ENCODE data around the gene CAMTA1. TPM values are rescaled to one million over a fixed set of nuclear protein-coding genes. Genes with fewer than 3 reads are reported as not detected.

The CAMTA1 gene
- total RNA-seq, 1 donor from 2014 or later = 38.1 TPM

- Histone ChIP-seq H3K9me3 (ENCODE audit: control insufficient read depth in 3 of 3, low read length in 3 of 3) (peaks cover 3 to 11% (median 4%) of the 10 kb centered on the region in 3 donors), H3K27me3 (ENCODE audit: control insufficient read depth in 3 of 3, insufficient read depth in 3 of 3, low read length in 3 of 3) (peaks cover 0 to 1% (median 0%) of the 10 kb centered on the region in 3 donors), H3K9ac (ENCODE audit: low read depth in 1 of 3, low read length in 3 of 3) (no peak overlapping the region), H3K36me3 (ENCODE audit: control insufficient read depth in 3 of 3, insufficient read depth in 3 of 3, low read length in 3 of 3) (no peaks in the 10 kb centered on the region), H3K27ac (ENCODE audit: low read depth, low read length) (no peak overlapping the region), H3K4me3 (ENCODE audit: low read length in 3 of 3) (no peak overlapping the region), H3K4me1 (ENCODE audit: control insufficient read depth in 3 of 3, insufficient read depth in 3 of 3, low read length in 3 of 3) (no peaks in the 10 kb centered on the region)
Observed at GRCh38 chr1:7268983-7269382, 483.7 kb downstream of the CAMTA1 start.

GRCh38 chr1:7269525-7269924, 484.3 kb downstream of the CAMTA1 start:
- H3K27ac ChIP-seq (ENCODE audit: low read depth, low read length) = no peak overlapping the region
- H3K36me3 ChIP-seq (ENCODE audit: control insufficient read depth in 3 of 3, insufficient read depth in 3 of 3, low read length in 3 of 3) = no peaks in the 10 kb centered on the region
- H3K27me3 ChIP-seq (ENCODE audit: control insufficient read depth in 3 of 3, insufficient read depth in 3 of 3, low read length in 3 of 3) = no peaks in the 10 kb centered on the region
- no peak overlapping the region for H3K9ac ChIP-seq (ENCODE audit: low read depth in 1 of 3, low read length in 3 of 3)
- no peak overlapping the region for H3K4me3 ChIP-seq (ENCODE audit: low read length in 3 of 3)
- peaks cover 3 to 11% (median 4%) of the 10 kb centered on the region in 3 donors for H3K9me3 ChIP-seq (ENCODE audit: control insufficient read depth in 3 of 3, low read length in 3 of 3)
- no peaks in the 10 kb centered on the region for H3K4me1 ChIP-seq (ENCODE audit: control insufficient read depth in 3 of 3, insufficient read depth in 3 of 3, low read length in 3 of 3)

- Histone ChIP-seq H3K27me3 (ENCODE audit: control insufficient read depth in 3 of 3, insufficient read depth in 3 of 3, low read length in 3 of 3) (no peaks in the 10 kb centered on the region), H3K4me3 (ENCODE audit: low read length in 3 of 3) (no peak overlapping the region), H3K36me3 (ENCODE audit: control insufficient read depth in 3 of 3, insufficient read depth in 3 of 3, low read length in 3 of 3) (no peaks in the 10 kb centered on the region), H3K4me1 (ENCODE audit: control insufficient read depth in 3 of 3, insufficient read depth in 3 of 3, low read length in 3 of 3) (no peaks in the 10 kb centered on the region), H3K9ac (ENCODE audit: low read depth in 1 of 3, low read length in 3 of 3) (no peak overlapping the region), H3K9me3 (ENCODE audit: control insufficient read depth in 3 of 3, low read length in 3 of 3) (peaks cover 0 to 5% (median under 1%) of the 10 kb centered on the region in 3 donors), H3K27ac (ENCODE audit: low read depth, low read length) (no peak overlapping the region)
Observed at GRCh38 chr1:7274256-7274655, 489.0 kb downstream of the CAMTA1 start.

GRCh38 chr1:7278045-7278444, 492.8 kb downstream of the CAMTA1 start:
- Histone ChIP-seq H3K36me3 (ENCODE audit: control insufficient read depth in 3 of 3, insufficient read depth in 3 of 3, low read length in 3 of 3) (no peaks in the 10 kb centered on the region), H3K9ac (ENCODE audit: low read depth in 1 of 3, low read length in 3 of 3) (no peak overlapping the region), H3K4me3 (ENCODE audit: low read length in 3 of 3) (no peak overlapping the region), H3K9me3 (ENCODE audit: control insufficient read depth in 3 of 3, low read length in 3 of 3) (no peaks in the 10 kb centered on the region), H3K4me1 (ENCODE audit: control insufficient read depth in 3 of 3, insufficient read depth in 3 of 3, low read length in 3 of 3) (peaks cover 3 to 16% (median 8%) of the 10 kb centered on the region in 3 donors), H3K27ac (ENCODE audit: low read depth, low read length) (no peak overlapping the region), H3K27me3 (ENCODE audit: control insufficient read depth in 3 of 3, insufficient read depth in 3 of 3, low read length in 3 of 3) (peaks cover 0 to 6% (median 0%) of the 10 kb centered on the region in 3 donors)

GRCh38 chr1:7278827-7279765, 493.8 kb downstream of the CAMTA1 start:
- H3K4me1 ChIP-seq (ENCODE audit: control insufficient read depth in 3 of 3, insufficient read depth in 3 of 3, low read length in 3 of 3) = peaks cover 3 to 16% (median 8%) of the 10 kb centered on the region in 3 donors
- no peaks in the 10 kb centered on the region for H3K36me3 ChIP-seq (ENCODE audit: control insufficient read depth in 3 of 3, insufficient read depth in 3 of 3, low read length in 3 of 3)
- no peak overlapping the region for H3K9ac ChIP-seq (ENCODE audit: low read depth in 1 of 3, low read length in 3 of 3)
- H3K27ac ChIP-seq (ENCODE audit: low read depth, low read length) = no peak overlapping the region
- H3K27me3 ChIP-seq (ENCODE audit: control insufficient read depth in 3 of 3, insufficient read depth in 3 of 3, low read length in 3 of 3) = peaks cover 0 to 6% (median 0%) of the 10 kb centered on the region in 3 donors
- H3K4me3 ChIP-seq (ENCODE audit: low read length in 3 of 3) = no peak overlapping the region
- no peaks in the 10 kb centered on the region for H3K9me3 ChIP-seq (ENCODE audit: control insufficient read depth in 3 of 3, low read length in 3 of 3)

- Histone ChIP-seq H3K36me3 (ENCODE audit: control insufficient read depth in 3 of 3, insufficient read depth in 3 of 3, low read length in 3 of 3) (no peaks in the 10 kb centered on the region), H3K27me3 (ENCODE audit: control insufficient read depth in 3 of 3, insufficient read depth in 3 of 3, low read length in 3 of 3) (peaks cover 0 to 10% (median 0%) of the 10 kb centered on the region in 3 donors), H3K27ac (ENCODE audit: low read depth, low read length) (no peak overlapping the region), H3K9ac (ENCODE audit: low read depth in 1 of 3, low read length in 3 of 3) (no peak overlapping the region), H3K4me1 (ENCODE audit: control insufficient read depth in 3 of 3, insufficient read depth in 3 of 3, low read length in 3 of 3) (peaks cover 3 to 16% (median 8%) of the 10 kb centered on the region in 3 donors), H3K4me3 (ENCODE audit: low read length in 3 of 3) (no peak overlapping the region), H3K9me3 (ENCODE audit: control insufficient read depth in 3 of 3, low read length in 3 of 3) (no peaks in the 10 kb centered on the region)
Observed at GRCh38 chr1:7279769-7280168, 494.5 kb downstream of the CAMTA1 start.

GRCh38 chr1:7280347-7280960, 495.2 kb downstream of the CAMTA1 start:
- no peaks in the 10 kb centered on the region for H3K36me3 ChIP-seq (ENCODE audit: control insufficient read depth in 3 of 3, insufficient read depth in 3 of 3, low read length in 3 of 3)

GRCh38 chr1:7281821-7282220, 496.6 kb downstream of the CAMTA1 start:
- peaks cover 3 to 16% (median 8%) of the 10 kb centered on the region in 3 donors for H3K4me1 ChIP-seq (ENCODE audit: control insufficient read depth in 3 of 3, insufficient read depth in 3 of 3, low read length in 3 of 3)
- H3K27me3 ChIP-seq (ENCODE audit: control insufficient read depth in 3 of 3, insufficient read depth in 3 of 3, low read length in 3 of 3) = peaks cover 0 to 17% (median 0%) of the 10 kb centered on the region in 3 donors
- no peaks in the 10 kb centered on the region for H3K36me3 ChIP-seq (ENCODE audit: control insufficient read depth in 3 of 3, insufficient read depth in 3 of 3, low read length in 3 of 3)
- no peaks in the 10 kb centered on the region for H3K9me3 ChIP-seq (ENCODE audit: control insufficient read depth in 3 of 3, low read length in 3 of 3)
- no peak overlapping the region for H3K4me3 ChIP-seq (ENCODE audit: low read length in 3 of 3)
- H3K9ac ChIP-seq (ENCODE audit: low read depth in 1 of 3, low read length in 3 of 3) = no peak overlapping the region
- no peak overlapping the region for H3K27ac ChIP-seq (ENCODE audit: low read depth, low read length)

More at GRCh38 chr1:7280347-7280960, 495.2 kb downstream of the CAMTA1 start:
- Histone ChIP-seq H3K27me3 (ENCODE audit: control insufficient read depth in 3 of 3, insufficient read depth in 3 of 3, low read length in 3 of 3) (peaks cover 0 to 12% (median 0%) of the 10 kb centered on the region in 3 donors), H3K27ac (ENCODE audit: low read depth, low read length) (no peak overlapping the region), H3K9me3 (ENCODE audit: control insufficient read depth in 3 of 3, low read length in 3 of 3) (no peaks in the 10 kb centered on the region), H3K9ac (ENCODE audit: low read depth in 1 of 3, low read length in 3 of 3) (no peak overlapping the region), H3K4me3 (ENCODE audit: low read length in 3 of 3) (no peak overlapping the region), H3K4me1 (ENCODE audit: control insufficient read depth in 3 of 3, insufficient read depth in 3 of 3, low read length in 3 of 3) (peaks cover 3 to 16% (median 8%) of the 10 kb centered on the region in 3 donors)

GRCh38 chr1:7284839-7285435, 499.7 kb downstream of the CAMTA1 start:
- no peak overlapping the region for H3K9ac ChIP-seq (ENCODE audit: low read depth in 1 of 3, low read length in 3 of 3)
- H3K9me3 ChIP-seq (ENCODE audit: control insufficient read depth in 3 of 3, low read length in 3 of 3) = no peaks in the 10 kb centered on the region
- no peak overlapping the region for H3K4me3 ChIP-seq (ENCODE audit: low read length in 3 of 3)
- no peak overlapping the region for H3K27ac ChIP-seq (ENCODE audit: low read depth, low read length)
- peaks cover 0 to 15% (median 0%) of the 10 kb centered on the region in 3 donors for H3K27me3 ChIP-seq (ENCODE audit: control insufficient read depth in 3 of 3, insufficient read depth in 3 of 3, low read length in 3 of 3)
- peaks cover 3 to 13% (median 5%) of the 10 kb centered on the region in 3 donors for H3K4me1 ChIP-seq (ENCODE audit: control insufficient read depth in 3 of 3, insufficient read depth in 3 of 3, low read length in 3 of 3)
- H3K36me3 ChIP-seq (ENCODE audit: control insufficient read depth in 3 of 3, insufficient read depth in 3 of 3, low read length in 3 of 3) = no peaks in the 10 kb centered on the region
